HEK293 (cell line): Measurements from ENCODE around the gene DSCAM.

ENCODE experiments used
- CTCF ChIA-PET: fragments of 350-600 bp; formaldehyde crosslinking; extraction: SDS; loops from one replicate; lab custom pipeline; 2021; ENCODE audit warnings: antibody characterized with exemption; lab: Yijun Ruan, JAX
- POLR2A ChIA-PET: fragments of 300-600 bp; formaldehyde crosslinking; extraction: SDS; loops from one replicate; lab custom pipeline; 2020; ENCODE audit warnings: antibody characterized with exemption, inconsistent platforms; lab: Yijun Ruan, JAX
- H3K27ac ChIP-seq: fragments of 200-500 bp; sonication (Bioruptor generic); 2 replicates; pipeline ENCODE4 v1.5.1; 2014; ENCODE audit warnings: low read depth, low read length, control low read depth, inconsistent platforms; ENCODE audit errors: extremely low read depth
- H3K36me3 ChIP-seq, 2 experiments: fragments of 200-500 bp in 1 of 2; sonication (Bioruptor generic) in 1 of 2; 1 replicate in 1 of 2; 2 replicates in 1 of 2; pipeline ENCODE4 v1.5.1; 2014 to 2017; ENCODE audit warnings: inconsistent platforms in 2 of 2, low read length in 2 of 2; ENCODE audit not compliant: control insufficient read depth in 2 of 2, insufficient read depth in 1 of 2
- H3K4me1 ChIP-seq: fragments of 200-500 bp; sonication (Bioruptor generic); 2 replicates; pipeline ENCODE4 v1.5.1; 2014; ENCODE audit warnings: mild to moderate bottlenecking, low read length, inconsistent platforms; ENCODE audit not compliant: control insufficient read depth, insufficient read depth
- H3K4me3 ChIP-seq: 2 replicates; pipeline ENCODE4 v1.5.1; 2011; ENCODE audit warnings: low read depth, mild to moderate bottlenecking, control low read depth, low read length, moderate library complexity
- H3K9me3 ChIP-seq: fragments of 200-500 bp; sonication (Bioruptor generic); 2 replicates; pipeline ENCODE4 v1.5.1; 2014; ENCODE audit warnings: low read depth, low read length, inconsistent platforms; ENCODE audit not compliant: control insufficient read depth, insufficient read depth
- GLI4 ChIP-seq: fragments of 450-650 bp; formaldehyde crosslinking; IDR thresholded peaks from 2 replicates; pipeline ENCODE4 v1.5.1; 2016; ENCODE audit warnings: missing biosample characterization, missing genetic modification characterization
- HOXA7 ChIP-seq: sonication (generic); formaldehyde crosslinking; IDR thresholded peaks from 2 replicates; pipeline ENCODE4 v1.8.1; 2022; ENCODE audit warnings: missing genetic modification reagents, borderline replicate concordance
- WT1 ChIP-seq: fragments of 450-650 bp; formaldehyde crosslinking; IDR thresholded peaks from 2 replicates; pipeline ENCODE4 v1.5.1; 2016; ENCODE audit warnings: missing biosample characterization, missing genetic modification characterization
- ZBTB7A ChIP-seq: fragments of 450-650 bp; formaldehyde crosslinking; IDR thresholded peaks from 2 replicates; pipeline ENCODE4 v1.5.1; 2016; ENCODE audit warnings: low read depth, missing biosample characterization, missing genetic modification characterization
- ZNF140 ChIP-seq: fragments of 450-650 bp; formaldehyde crosslinking; IDR thresholded peaks from 2 replicates; pipeline ENCODE4 v1.5.1; 2016; ENCODE audit warnings: missing biosample characterization, missing genetic modification characterization
- ZNF174 ChIP-seq: fragments of 450-650 bp; formaldehyde crosslinking; IDR thresholded peaks from 2 replicates; pipeline ENCODE4 v1.5.0; 2017; ENCODE audit warnings: missing biosample characterization, mild to moderate bottlenecking, missing genetic modification characterization
- ZNF239 ChIP-seq: fragments of 450-650 bp; formaldehyde crosslinking; IDR thresholded peaks from 2 replicates; pipeline ENCODE4 v1.5.1; 2016; ENCODE audit warnings: missing biosample characterization, missing genetic modification characterization
- ZNF274 ChIP-seq, 2 experiments: fragments of 200-500 bp in 1 of 2; fragments of 450-650 bp in 1 of 2; sonication (Bioruptor generic) in 1 of 2; formaldehyde crosslinking in 1 of 2; IDR thresholded peaks; 2 replicates each; pipeline versions ENCODE4 v1.5.1 to v1.6.1; 2014 to 2016; ENCODE audit warnings: borderline replicate concordance in 1 of 2, inconsistent platforms in 1 of 2, low read length in 1 of 2, missing biosample characterization in 1 of 2, missing genetic modification characterization in 1 of 2
- ZNF292 ChIP-seq: fragments of 450-650 bp; formaldehyde crosslinking; IDR thresholded peaks from 2 replicates; pipeline ENCODE4 v1.5.1; 2016; ENCODE audit warnings: low read depth, missing biosample characterization, missing genetic modification characterization, borderline replicate concordance
- ZNF391 ChIP-seq: fragments of 450-650 bp; formaldehyde crosslinking; IDR thresholded peaks from 2 replicates; pipeline ENCODE4 v1.5.1; 2016; ENCODE audit warnings: low read depth, missing biosample characterization, missing genetic modification characterization, borderline replicate concordance
- ZNF404 ChIP-seq: fragments of 450-650 bp; formaldehyde crosslinking; IDR thresholded peaks from 2 replicates; pipeline ENCODE4 v1.5.1; 2017; ENCODE audit warnings: missing biosample characterization, missing genetic modification characterization
- ZNF423 ChIP-seq: fragments of 450-650 bp; formaldehyde crosslinking; IDR thresholded peaks from 2 replicates; pipeline ENCODE4 v1.5.1; 2016; ENCODE audit warnings: missing biosample characterization, missing genetic modification characterization
- ZNF433 ChIP-seq: fragments of 450-650 bp; formaldehyde crosslinking; IDR thresholded peaks from 2 replicates; pipeline ENCODE4 v1.5.1; 2016; ENCODE audit warnings: missing biosample characterization, missing genetic modification characterization, low read depth
- ZNF529 ChIP-seq: fragments of 450-650 bp; formaldehyde crosslinking; IDR thresholded peaks from 2 replicates; pipeline ENCODE4 v1.5.1; 2017; ENCODE audit warnings: missing genetic modification characterization, missing biosample characterization; ENCODE audit not compliant: insufficient replicate concordance
- ZNF623 ChIP-seq: fragments of 450-650 bp; formaldehyde crosslinking; IDR thresholded peaks from 2 replicates; pipeline ENCODE4 v1.5.1; 2016; ENCODE audit warnings: missing biosample characterization, missing genetic modification characterization
- ZNF660 ChIP-seq: fragments of 450-650 bp; IDR thresholded peaks from 2 replicates; pipeline ENCODE4 v1.5.1; 2018; ENCODE audit warnings: missing biosample characterization, mild to moderate bottlenecking, missing genetic modification characterization
- ZNF768 ChIP-seq: fragments of 450-650 bp; formaldehyde crosslinking; IDR thresholded peaks from 2 replicates; pipeline ENCODE4 v1.5.1; 2018; ENCODE audit warnings: missing biosample characterization, mild to moderate bottlenecking, missing genetic modification characterization
- ZNF830 ChIP-seq: fragments of 450-650 bp; IDR thresholded peaks from 2 replicates; pipeline ENCODE4 v1.5.0; 2018; ENCODE audit warnings: missing biosample characterization, missing genetic modification characterization, low read depth, mild to moderate bottlenecking, moderate library complexity
- ZNF843 ChIP-seq: fragments of 450-650 bp; formaldehyde crosslinking; IDR thresholded peaks from 2 replicates; pipeline ENCODE4 v1.5.1; 2016; ENCODE audit warnings: missing biosample characterization, missing genetic modification characterization
- ZSCAN23 ChIP-seq: fragments of 450-650 bp; formaldehyde crosslinking; IDR thresholded peaks from 2 replicates; pipeline ENCODE4 v1.5.1; 2016; ENCODE audit warnings: missing biosample characterization, missing genetic modification characterization
- TF ChIP-seq, protein P1 (sequence below): fragments of 450-650 bp; formaldehyde crosslinking; IDR thresholded peaks from 2 replicates; pipeline ENCODE4 v1.5.1; 2016; ENCODE audit warnings: missing biosample characterization, missing genetic modification characterization
- TF ChIP-seq, protein P2 (sequence below): IDR thresholded peaks from 2 replicates; pipeline ENCODE4 v1.6.1; 2011; ENCODE audit warnings: mild to moderate bottlenecking, low read depth, low read length, borderline replicate concordance
- TF ChIP-seq, protein P3 (sequence below): fragments of 450-650 bp; formaldehyde crosslinking; IDR thresholded peaks from 2 replicates; pipeline ENCODE4 v1.5.1; 2017; ENCODE audit warnings: missing biosample characterization, missing genetic modification characterization
- TF ChIP-seq, protein P4 (sequence below): fragments of 450-650 bp; formaldehyde crosslinking; IDR thresholded peaks from 2 replicates; pipeline ENCODE4 v1.5.1; 2016; ENCODE audit warnings: missing biosample characterization, missing genetic modification characterization
- TF ChIP-seq, protein P5 (sequence below): fragments of 450-650 bp; formaldehyde crosslinking; IDR thresholded peaks from 2 replicates; pipeline ENCODE4 v1.5.1; 2016; ENCODE audit warnings: missing biosample characterization, missing genetic modification characterization

Gene DSCAM

DNA sequence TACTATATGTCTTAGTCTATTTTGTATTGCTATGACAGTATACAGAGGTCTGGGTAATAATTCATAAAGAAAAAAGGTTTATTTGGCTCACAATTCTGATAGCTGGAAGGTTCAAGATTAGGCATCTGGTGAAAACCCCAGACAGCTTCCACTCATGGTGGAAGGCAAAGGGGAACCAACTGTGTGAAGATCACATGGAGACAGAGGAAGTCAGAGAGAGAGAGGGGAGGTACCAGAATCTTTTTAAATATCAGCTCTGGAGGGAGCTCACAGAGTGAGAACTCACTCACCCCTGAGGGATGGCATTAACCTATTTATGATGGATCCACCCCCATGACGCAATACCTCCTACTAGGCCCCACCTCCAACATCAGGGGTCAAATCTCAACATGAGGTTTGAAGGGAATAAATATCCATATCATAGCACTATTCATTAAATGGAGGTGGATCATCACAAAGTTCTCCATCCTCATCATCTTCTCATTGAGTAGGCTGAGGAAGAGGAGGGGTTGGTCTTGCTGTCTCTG, 290.5 kb downstream of the DSCAM start (continued):
- TF ChIP-seq, protein P1, sequence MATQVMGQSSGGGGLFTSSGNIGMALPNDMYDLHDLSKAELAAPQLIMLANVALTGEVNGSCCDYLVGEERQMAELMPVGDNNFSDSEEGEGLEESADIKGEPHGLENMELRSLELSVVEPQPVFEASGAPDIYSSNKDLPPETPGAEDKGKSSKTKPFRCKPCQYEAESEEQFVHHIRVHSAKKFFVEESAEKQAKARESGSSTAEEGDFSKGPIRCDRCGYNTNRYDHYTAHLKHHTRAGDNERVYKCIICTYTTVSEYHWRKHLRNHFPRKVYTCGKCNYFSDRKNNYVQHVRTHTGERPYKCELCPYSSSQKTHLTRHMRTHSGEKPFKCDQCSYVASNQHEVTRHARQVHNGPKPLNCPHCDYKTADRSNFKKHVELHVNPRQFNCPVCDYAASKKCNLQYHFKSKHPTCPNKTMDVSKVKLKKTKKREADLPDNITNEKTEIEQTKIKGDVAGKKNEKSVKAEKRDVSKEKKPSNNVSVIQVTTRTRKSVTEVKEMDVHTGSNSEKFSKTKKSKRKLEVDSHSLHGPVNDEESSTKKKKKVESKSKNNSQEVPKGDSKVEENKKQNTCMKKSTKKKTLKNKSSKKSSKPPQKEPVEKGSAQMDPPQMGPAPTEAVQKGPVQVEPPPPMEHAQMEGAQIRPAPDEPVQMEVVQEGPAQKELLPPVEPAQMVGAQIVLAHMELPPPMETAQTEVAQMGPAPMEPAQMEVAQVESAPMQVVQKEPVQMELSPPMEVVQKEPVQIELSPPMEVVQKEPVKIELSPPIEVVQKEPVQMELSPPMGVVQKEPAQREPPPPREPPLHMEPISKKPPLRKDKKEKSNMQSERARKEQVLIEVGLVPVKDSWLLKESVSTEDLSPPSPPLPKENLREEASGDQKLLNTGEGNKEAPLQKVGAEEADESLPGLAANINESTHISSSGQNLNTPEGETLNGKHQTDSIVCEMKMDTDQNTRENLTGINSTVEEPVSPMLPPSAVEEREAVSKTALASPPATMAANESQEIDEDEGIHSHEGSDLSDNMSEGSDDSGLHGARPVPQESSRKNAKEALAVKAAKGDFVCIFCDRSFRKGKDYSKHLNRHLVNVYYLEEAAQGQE = no peak
- TF ChIP-seq, protein P2, sequence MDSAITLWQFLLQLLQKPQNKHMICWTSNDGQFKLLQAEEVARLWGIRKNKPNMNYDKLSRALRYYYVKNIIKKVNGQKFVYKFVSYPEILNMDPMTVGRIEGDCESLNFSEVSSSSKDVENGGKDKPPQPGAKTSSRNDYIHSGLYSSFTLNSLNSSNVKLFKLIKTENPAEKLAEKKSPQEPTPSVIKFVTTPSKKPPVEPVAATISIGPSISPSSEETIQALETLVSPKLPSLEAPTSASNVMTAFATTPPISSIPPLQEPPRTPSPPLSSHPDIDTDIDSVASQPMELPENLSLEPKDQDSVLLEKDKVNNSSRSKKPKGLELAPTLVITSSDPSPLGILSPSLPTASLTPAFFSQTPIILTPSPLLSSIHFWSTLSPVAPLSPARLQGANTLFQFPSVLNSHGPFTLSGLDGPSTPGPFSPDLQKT = no peak
- no peak for TF ChIP-seq HOXA7 (CRISPR knock-in tag)
- TF ChIP-seq ZBTB7A (tag by site-specific recombination) = no peak

DNA sequence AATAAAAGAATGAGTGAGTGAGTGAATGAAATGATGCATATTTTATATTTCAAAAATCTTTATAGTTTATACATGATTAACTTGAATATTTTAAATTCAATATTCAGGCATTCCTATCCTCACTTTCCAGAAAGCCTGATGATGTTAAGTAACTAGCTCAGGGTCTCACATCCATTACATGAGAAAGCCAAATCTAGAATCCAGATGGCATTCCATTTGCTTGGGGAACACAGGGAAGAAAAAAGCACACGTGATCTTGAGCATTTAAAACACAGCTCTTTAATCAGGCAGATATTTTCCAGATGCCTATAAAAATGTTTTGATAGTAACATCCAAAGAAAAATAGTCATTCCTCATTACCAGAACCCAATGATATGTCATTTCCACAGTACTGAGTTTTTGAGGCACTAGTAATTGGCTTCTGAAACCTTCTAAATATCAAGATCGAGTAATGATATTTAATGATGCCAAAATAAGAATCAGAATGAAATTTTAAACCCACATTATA, 291.9 kb downstream of the DSCAM start:
- no peak overlapping the region for H3K27ac ChIP-seq

DNA sequence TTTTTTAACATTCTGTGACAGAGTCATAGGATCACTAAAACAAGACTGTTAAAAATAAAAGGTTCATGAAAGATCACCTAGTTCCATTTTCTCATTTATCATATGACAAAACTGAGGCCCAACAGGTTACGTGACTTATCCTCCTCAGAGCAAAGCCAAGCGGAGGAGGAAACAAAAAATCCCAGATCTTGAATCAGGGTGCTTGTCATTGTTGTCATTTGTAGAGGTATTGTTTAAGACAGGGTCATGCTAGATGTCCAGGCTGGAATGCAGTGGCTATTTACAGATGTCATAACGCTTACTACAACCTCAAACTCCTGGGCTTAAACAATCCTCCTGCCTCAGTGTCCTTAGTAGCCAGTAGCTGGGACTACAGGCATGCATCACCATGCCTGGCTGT, 293.2 kb downstream of the DSCAM start:
- CTCF ChIA-PET = no interaction called here
- no peaks in the 10 kb centered on the region for H3K9me3 ChIP-seq
- POLR2A ChIA-PET = no interaction called here
- TF ChIP-seq ZNF423 (tag by site-specific recombination) = no peak
- TF ChIP-seq, protein P3, sequence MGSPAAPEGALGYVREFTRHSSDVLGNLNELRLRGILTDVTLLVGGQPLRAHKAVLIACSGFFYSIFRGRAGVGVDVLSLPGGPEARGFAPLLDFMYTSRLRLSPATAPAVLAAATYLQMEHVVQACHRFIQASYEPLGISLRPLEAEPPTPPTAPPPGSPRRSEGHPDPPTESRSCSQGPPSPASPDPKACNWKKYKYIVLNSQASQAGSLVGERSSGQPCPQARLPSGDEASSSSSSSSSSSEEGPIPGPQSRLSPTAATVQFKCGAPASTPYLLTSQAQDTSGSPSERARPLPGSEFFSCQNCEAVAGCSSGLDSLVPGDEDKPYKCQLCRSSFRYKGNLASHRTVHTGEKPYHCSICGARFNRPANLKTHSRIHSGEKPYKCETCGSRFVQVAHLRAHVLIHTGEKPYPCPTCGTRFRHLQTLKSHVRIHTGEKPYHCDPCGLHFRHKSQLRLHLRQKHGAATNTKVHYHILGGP (tag by site-specific recombination) = no peak
- no peak for TF ChIP-seq ZNF292 (tag by site-specific recombination)
- TF ChIP-seq ZNF660 = no peak
- TF ChIP-seq GLI4 (tag by site-specific recombination) = no peak
- no peak for TF ChIP-seq ZNF140 (tag by site-specific recombination)
- no peak for TF ChIP-seq ZNF529 (tag by site-specific recombination)
- no peak for TF ChIP-seq ZSCAN23
- TF ChIP-seq WT1 = no peak
- no peak for TF ChIP-seq ZNF843 (tag by site-specific recombination)
- no peak for TF ChIP-seq ZNF623
- TF ChIP-seq, protein P4, sequence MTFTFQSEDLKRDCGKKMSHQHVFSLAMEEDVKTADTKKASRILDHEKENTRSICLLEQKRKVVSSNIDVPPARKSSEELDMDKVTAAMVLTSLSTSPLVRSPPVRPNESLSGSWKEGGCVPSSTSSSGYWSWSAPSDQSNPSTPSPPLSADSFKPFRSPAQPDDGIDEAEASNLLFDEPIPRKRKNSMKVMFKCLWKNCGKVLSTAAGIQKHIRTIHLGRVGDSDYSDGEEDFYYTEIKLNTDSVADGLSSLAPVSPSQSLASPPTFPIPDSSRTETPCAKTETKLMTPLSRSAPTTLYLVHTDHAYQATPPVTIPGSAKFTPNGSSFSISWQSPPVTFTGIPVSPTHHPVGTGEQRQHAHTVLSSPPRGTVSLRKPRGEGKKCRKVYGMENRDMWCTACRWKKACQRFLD (tag by site-specific recombination) = no peak
- no peak for TF ChIP-seq ZNF174 (tag by site-specific recombination)
- TF ChIP-seq ZNF239 (tag by site-specific recombination) = no peak
- no peak for TF ChIP-seq ZNF274 (IDR thresholded peaks at IDR 0.05; ENCODE audit: low read length)
- no peak for TF ChIP-seq ZNF274 (tag by site-specific recombination; IDR thresholded peaks at IDR 0.05; ENCODE audit: borderline replicate concordance)

More for the DNA sequence above, 291.9 kb downstream of the DSCAM start:
- H3K4me1 ChIP-seq = no peaks in the 10 kb centered on the region
- no peaks in the 10 kb centered on the region for H3K36me3 ChIP-seq
- no peaks in the 10 kb centered on the region for H3K9me3 ChIP-seq
- H3K4me3 ChIP-seq = no peak overlapping the region
- ChIA-PET POLR2A (no interaction called here), CTCF (no interaction called here)
- TF ChIP-seq ZNF433 (tag by site-specific recombination) (no peak), ZNF768 (tag by site-specific recombination) (no peak), ZNF529 (tag by site-specific recombination) (no peak), ZNF391 (tag by site-specific recombination) (no peak), ZNF404 (no peak), ZNF830 (no peak)
- TF ChIP-seq, protein P5, sequence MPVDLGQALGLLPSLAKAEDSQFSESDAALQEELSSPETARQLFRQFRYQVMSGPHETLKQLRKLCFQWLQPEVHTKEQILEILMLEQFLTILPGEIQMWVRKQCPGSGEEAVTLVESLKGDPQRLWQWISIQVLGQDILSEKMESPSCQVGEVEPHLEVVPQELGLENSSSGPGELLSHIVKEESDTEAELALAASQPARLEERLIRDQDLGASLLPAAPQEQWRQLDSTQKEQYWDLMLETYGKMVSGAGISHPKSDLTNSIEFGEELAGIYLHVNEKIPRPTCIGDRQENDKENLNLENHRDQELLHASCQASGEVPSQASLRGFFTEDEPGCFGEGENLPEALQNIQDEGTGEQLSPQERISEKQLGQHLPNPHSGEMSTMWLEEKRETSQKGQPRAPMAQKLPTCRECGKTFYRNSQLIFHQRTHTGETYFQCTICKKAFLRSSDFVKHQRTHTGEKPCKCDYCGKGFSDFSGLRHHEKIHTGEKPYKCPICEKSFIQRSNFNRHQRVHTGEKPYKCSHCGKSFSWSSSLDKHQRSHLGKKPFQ (tag by site-specific recombination) = no peak

More for the DNA sequence above, 293.2 kb downstream of the DSCAM start:
- H3K4me3 ChIP-seq = no peak overlapping the region
- no peaks in the 10 kb centered on the region for H3K36me3 ChIP-seq
- no peak overlapping the region for H3K27ac ChIP-seq
- no peaks in the 10 kb centered on the region for H3K4me1 ChIP-seq
